Islet of Langerhans (tissue), 1 donor: Measurements from ENCODE around the gene TAF11.
"Not testable (repeated sequence)": the region's sequence is repeated elsewhere in the genome, so short reads cannot be mapped to it uniquely, and the experiment has no call there.

Experiments
- FAIRE-seq: peaks from one replicate; lab custom pipeline; 2011; peaks lifted over from hg19 to GRCh38; lab: Jason Lieb, UNC

Gene TAF11

GRCh38 chr6:34904990-34905613 lies 17.3 kb upstream of the TAF11 start:
- FAIRE-seq: no peak

- no peak for FAIRE-seq
These were observed 14.1 kb upstream of the TAF11 start for GRCh38 chr6:34901930-34902329.

DNA sequence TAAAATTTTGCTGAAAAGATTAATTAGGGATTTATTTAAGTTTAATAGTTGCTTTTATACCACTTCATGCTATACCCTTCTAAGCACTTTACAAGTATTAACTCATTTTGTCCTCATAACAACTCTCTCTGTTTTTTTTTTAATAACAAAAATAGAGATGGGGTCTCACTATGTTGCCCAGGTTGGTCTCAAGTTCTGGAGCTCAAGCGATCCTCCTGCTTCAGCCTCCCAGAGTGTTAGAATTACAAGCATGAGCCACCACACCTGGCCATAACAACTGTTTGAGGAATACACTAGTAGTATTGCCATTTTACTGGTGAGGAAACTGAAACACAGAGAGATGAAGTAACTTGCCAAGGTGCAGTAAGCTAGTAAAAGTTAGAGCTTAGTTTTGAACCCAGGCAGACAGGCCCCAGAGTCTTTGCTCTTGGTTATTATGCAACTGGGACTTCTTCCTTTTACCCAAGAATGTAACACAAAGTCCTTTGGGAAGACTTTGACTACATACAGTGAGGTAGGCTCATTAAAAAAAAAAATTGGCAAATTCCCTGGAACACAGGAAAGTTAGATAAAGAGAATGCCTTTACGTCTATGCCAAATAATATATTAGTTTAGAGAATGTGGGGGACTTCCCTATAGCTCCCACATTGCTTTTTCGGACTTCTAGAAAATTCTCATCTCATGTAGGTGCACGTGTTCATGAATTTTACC lies 12.6 kb upstream of the TAF11 start:
- no peak for FAIRE-seq

GRCh38 chr6:34899748-34900147 lies 11.9 kb upstream of the TAF11 start:
- FAIRE-seq: not testable (repeated sequence)

GRCh38 chr6:34897716-34898115 lies 9.9 kb upstream of the TAF11 start:
- FAIRE-seq: no peak

DNA sequence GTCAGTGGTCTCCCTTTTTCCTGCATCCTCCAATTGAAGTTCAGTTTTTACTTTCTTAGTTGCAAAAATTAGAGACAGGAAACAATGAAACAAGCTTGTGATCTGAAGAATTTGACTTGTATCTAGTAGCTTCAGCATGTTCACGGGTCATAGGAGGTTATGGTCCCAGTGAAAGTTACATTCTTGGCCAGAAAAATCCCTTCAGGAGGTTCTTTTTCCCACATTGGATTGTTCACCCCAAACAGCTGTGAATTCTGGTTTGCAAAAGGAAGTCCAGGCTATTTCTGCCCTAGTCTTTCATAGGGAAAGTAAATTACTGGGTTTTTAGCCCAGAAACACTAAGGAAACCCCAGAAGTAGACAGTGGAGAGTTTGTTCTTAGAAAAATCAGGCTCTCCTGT lies 9.3 kb upstream of the TAF11 start:
- FAIRE-seq: no peak

- no peak for FAIRE-seq
These were observed 6.9 kb upstream of the TAF11 start for GRCh38 chr6:34894693-34895092.

GRCh38 chr6:34891296-34891695 lies 3.5 kb upstream of the TAF11 start:
- no peak for FAIRE-seq

- FAIRE-seq: no peak
These were observed 2.7 kb upstream of the TAF11 start for GRCh38 chr6:34890533-34890925.

GRCh38 chr6:34888874-34889555 lies 1.2 kb upstream of the TAF11 start, which contains the start of gene ANKS1A:
Gene ANKS1A (plus strand): TSS chr6:34889255. CDS start chr6:34889403, 148 bp downstream.
- FAIRE-seq: no peak

DNA sequence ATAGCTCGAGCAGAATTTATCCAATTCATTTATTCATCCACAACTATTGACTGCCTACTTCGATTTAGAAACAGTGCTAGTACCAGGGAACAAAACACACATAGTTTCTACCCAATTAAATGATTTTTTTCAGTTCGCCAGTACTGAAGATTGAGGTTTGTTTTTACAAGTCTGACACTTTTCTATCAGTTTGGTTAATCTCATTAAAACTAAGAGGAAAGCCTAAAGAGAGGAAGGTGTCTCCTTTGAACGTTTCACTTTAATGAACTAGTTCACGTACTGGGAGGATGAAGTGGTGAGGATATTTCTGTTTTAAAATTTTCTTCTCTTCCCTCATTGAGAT lies 643 bp upstream of the TAF11 start:
- FAIRE-seq: no peak

GRCh38 chr6:34885837-34886236 lies 2.0 kb downstream of the TAF11 start:
- not testable (repeated sequence) for FAIRE-seq

DNA sequence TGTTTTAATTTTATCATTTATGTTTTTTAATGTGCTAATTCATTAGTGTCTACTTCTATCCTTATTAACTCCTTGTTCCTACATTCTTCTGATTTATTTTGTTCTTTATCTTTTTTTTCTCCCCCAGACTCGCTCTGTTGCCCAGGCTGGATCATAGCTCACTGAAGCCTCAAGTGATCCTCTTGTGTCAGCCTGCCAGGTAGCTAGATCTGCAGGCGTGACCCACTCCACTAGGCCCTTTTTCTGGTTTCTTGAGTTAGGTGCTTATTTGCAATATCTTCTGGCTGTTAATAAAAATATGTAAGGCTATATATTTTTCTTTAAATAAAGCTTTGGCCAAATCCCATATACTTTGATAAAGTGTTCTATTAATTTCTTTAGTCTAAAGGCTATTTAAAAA lies 2.8 kb downstream of the TAF11 start:
- FAIRE-seq: no peak

DNA sequence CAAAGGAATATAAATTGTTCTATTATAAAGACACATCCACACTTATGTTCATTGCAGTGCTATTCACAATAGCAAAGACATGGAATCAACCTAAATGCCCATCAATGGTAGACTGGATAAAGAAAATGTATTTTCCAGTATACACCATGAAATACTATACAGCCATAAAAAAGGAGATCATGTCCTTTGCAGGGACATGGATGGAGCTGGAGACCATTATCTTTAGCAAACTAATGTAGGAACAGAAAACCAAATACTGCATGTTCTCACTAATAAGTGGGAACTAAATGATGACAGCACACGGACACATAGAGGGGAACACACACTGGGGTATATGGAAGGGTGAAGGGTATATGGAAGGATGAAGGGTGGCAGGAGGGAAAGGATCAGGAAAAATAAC lies 3.8 kb downstream of the TAF11 start:
- FAIRE-seq: not testable (repeated sequence)

GRCh38 chr6:34877869-34878485 lies 9.9 kb downstream of the TAF11 start:
- no peak for FAIRE-seq

- FAIRE-seq: no peak
These were observed 10.6 kb downstream of the TAF11 start for GRCh38 chr6:34877259-34877658.

DNA sequence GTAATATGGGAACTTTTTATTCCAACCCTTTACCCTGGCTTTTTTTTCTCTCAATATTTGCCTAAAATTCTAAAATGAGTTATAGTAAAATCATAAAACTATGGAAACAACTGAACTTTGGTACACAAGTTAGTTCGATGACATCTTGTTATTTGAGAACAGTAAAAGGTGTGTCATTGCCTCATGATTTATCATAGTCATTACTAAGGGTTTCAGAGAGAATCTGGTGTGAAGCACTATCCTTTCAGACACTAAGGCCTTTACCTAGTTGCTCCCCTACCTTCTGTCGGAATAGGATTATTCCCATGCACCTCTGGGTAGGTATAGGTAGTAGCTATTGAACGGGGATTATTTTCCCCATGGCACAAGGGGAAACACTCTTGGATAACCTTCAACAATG lies 11.4 kb downstream of the TAF11 start:
- no peak for FAIRE-seq

DNA sequence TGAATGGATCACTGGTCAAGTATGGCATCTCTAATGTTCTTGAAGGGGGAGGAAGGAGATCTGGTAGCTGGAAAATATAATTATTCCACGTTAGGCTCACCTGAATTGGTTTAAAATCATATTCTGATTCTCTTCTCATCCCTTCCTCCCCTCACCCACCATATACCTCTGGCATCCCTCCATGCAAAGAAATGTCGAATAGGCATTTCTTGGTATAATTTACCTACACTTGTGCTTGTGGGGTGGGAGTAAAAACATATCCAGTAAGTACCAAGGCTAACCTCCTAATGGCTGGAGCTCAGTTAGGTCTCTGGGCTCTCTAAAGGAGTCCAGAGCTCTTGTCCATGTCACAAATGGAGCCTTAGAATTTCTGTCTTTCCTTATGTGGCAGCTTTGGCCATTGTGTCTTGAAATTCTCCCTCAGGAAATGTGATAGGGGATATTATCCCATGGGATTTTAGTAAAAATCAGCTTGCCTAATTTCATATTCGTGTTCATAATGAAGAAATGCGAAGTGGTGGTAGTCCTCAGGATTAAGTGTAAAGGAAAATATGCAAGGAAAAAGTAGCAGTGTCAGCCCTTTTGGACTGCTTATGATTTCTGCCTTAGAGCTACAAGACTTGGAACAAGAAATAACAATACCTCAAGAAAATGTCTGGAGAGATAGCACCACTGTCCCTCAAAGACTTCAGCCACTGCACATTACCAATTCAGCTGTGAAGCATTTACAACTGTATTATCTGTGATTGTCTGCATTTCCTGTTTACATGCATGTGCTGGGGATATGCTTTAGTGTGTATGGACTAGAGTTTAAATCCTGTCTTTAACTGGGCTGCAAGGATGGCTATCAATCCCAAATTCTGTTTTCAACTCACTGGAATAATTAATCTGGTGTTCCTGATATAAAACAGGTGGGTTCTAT lies 12.3 kb downstream of the TAF11 start:
- FAIRE-seq: no peak

DNA sequence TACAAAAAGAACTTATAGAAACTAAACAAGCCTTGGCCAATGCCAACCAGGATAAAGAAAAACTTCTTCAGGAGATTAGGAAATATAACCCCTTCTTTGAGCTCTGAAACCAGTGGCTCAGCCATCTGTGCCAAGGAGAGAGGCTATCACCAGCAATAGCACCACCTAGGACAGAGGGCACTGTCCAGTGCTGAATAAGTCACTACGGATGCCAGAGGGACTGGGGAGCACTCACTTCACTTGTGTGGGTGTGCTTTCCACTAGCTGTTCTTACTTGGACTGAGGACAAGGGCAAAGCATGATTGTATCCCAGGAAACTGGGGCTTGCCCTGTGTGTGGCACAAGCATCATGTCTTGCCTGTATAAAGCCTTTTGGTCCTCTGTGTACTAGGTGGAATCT lies 15.5 kb downstream of the TAF11 start:
- FAIRE-seq: no peak

GRCh38 chr6:34871853-34872252 lies 16.0 kb downstream of the TAF11 start:
- no peak for FAIRE-seq

DNA sequence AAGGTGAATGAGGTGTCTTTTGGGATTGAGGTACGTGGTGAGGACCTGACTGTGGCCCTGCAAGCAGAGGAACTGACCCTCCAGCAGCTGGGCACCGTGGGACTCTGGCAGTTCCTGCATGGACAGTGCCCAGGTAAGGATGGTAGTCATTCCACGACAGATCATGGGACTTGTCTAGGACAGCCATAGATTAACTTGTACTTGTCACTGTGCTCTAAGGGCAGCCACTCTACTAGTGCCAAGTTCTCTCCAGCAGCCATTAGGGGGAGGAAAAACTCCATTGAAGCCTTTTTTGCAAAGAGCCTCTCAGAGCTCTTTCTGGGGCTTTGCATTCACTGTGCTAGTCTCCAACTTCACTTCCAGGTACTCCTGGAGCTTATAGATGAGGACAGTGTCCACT lies 20.4 kb downstream of the TAF11 start:
- no peak for FAIRE-seq

DNA sequence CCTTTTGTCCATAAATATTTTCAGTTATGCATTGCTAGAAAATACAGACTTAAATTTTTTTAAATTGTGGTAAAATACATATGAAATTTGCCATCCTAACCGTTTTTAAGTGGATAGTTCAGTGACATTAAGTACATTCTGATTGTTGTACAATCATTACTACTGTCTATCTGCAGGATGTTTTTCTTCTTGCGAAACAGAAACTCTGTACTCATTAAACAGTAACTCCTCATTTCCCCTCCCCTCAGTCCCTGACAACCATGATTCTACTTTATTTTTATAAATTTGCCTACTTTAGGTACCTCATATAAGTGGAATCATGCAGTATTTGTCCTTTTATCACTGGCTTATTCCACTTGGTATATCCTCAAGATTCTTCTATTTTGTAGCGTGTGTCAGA lies 21.3 kb downstream of the TAF11 start:
- FAIRE-seq: no peak
